Forelimb muscle (tissue), 1 donor: ENCODE measurements around the gene STX16. TPM values are rescaled to one million over a fixed set of nuclear protein-coding genes. Genes with fewer than 3 reads are reported as not detected.

Source experiments
- DNase-seq: peaks from one replicate; pipeline ENCODE4 v3.0.0-alpha.2; 2013; ENCODE audit warnings: low read depth
- polyA plus RNA-seq: library from polyadenylated mRNA; unstranded; fragments of 120-200 nt; gene quantifications from one replicate; pipeline ENCODE4 v1.2.1, GENCODE V29; 2013; ENCODE audit not compliant: insufficient read length

STX16 gene
- polyA plus RNA-seq, 1 donor = 67.1 TPM

DNA sequence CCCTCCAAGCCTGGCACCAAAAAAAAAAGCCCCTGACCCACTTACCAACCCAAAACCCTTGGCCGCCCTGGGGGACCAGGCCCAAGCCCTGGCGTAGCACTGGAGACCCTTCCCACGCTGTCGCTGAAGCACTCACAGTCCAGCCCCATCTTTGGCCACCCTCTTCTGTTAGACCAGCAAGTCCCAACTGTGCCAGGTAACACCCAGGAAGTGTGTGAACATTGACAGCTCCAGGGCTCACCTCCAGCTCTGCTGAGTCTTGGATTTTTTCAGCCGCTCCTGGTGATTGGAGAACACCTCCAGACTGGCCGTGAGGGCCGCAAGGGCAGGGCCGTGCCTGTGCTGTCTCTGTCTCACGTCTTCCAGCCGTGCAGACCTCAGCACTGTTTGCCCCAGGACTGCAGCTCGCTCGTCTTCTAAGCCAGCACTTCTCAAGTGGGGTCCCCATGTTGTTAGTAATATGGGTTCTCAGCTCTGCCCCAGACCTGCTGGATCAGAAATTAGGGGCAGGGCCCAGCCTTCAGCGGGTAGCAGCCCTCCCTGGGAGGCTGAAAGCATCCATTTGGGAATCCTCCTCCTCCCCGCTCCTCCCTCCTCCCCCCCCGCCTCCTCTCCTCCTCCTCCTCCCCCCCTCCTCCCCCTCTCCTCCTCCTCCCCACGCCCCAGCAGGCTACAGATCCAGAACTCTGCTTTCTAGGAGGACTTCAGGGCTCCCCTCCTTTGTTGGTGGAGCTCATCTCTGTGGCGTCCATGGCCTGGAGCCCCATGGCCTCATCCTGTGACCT is 59.6 kb downstream of the STX16 start:
- DNase-seq = no peak

- no peak for DNase-seq
Observed at GRCh38 chr20:58711266-58712051, 60.4 kb downstream of the STX16 start.

- no peak for DNase-seq
Observed at GRCh38 chr20:58712151-58712791, 61.2 kb downstream of the STX16 start.

GRCh38 chr20:58712806-58713731 is 62.0 kb downstream of the STX16 start:
- DNase-seq = no peak

- no peak for DNase-seq
Observed at GRCh38 chr20:58713801-58714339, 62.8 kb downstream of the STX16 start.

GRCh38 chr20:58714340-58714922 is 63.3 kb downstream of the STX16 start:
- no peak for DNase-seq

GRCh38 chr20:58714923-58715351 is 63.9 kb downstream of the STX16 start:
- DNase-seq = no peak

DNA sequence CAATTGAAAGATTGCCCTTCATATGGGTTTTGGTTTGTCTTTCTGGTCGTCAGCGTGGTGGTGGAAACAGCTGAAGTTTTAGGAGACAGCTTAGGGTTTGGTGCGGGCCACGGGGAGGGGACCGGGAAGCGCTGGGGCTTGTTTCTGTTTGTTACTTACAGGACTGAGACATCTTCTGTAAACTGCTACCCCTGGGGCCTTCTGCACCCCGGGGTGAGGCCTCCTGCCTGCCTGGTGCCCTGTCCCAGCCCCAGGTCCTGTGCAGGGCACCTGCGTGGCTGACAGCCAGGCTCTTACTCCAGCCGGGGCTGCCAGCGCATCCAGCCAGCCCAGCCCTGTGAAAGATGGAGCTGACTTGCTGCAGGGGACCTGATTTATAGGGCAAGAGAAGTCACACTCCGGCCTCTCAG is 64.3 kb downstream of the STX16 start:
- DNase-seq = no peak

- no peak for DNase-seq
Observed at GRCh38 chr20:58715801-58716475, 64.9 kb downstream of the STX16 start.

- no peak for DNase-seq
Observed at GRCh38 chr20:58716476-58717277, 65.6 kb downstream of the STX16 start.

GRCh38 chr20:58717278-58718091 is 66.4 kb downstream of the STX16 start:
- no peak for DNase-seq

DNA sequence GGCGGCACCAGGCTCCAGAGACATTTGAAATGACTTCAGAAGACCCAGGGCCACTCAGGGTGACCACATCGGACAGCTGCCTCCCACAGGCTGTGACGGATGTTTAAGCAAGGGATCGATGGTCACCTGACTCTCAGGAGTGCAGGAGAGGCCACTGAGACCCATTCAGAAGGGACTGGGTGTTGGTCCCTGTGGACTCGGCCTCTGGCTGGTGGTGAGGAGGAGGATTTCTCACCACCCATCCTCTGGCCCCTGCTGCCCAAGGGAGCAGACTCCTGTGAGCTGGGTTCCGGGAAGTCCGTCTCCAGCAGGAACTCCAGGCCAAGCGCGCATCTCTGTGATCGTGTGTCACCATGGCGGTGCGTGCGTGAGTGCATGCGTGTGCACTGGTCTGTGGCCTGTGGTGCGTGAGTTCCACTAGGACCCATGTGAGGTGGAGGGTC is 67.1 kb downstream of the STX16 start:
- DNase-seq = no peak

DNA sequence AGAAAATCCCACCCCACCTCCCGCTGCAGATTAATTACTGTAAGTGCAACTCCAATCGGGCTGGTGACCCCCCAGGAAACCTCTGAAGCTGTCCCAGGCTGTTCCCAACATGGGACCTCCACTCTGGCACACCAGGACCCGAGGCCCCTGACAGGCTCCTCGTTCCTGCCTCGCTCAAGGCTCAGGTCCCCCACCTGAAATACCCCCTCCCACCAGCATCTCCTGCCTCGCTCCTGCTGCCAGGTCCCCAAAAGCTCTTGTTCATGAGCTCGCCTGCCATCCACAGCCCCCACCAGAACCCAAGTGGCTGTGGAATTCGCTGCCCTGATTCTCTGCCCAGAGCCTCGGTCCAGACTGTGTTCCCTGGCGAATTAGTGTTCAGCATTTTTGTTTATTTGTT is 67.6 kb downstream of the STX16 start:
- DNase-seq = no peak

GRCh38 chr20:58719258-58719657 is 68.2 kb downstream of the STX16 start:
- no peak for DNase-seq

DNA sequence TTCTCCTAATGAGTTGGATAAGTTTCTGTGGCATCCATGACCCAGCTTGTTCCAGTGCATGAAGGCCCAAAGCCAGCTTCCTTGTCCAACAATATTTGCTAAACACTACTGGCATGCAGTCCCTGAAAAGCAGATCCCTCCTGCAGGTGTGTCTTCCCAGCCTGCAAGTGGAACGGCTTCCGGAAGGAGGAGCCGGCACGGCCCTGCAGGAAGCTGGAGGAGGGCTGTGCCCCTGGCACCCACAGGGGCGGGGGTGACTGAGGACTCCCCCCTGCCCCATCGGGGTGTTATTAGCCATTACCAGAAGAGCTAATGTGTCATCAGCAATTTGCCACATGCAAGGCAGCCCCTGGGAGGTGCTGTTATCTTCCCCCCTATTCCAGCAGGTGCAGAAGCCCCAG is 68.9 kb downstream of the STX16 start:
- DNase-seq = no peak

DNA sequence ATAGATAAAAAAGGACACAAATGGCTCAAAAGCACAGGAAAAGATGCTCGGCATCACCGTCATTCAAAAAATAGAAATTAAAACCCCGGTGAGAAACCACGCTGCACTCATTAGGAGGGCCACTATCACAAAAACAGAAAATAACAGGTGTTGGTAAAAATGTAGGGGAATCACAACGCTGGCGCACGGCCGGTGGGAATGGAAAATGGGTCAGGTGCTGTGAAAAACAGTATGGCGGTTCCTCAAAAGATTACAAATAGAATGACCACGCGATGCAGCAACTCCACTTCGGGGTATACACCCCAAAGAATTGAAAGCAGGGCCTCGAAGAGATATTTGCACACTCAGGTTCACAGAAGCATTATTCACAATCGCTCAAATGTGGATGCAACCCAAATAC is 69.8 kb downstream of the STX16 start:
- no peak for DNase-seq

- no peak for DNase-seq
Observed at GRCh38 chr20:58721951-58722778, 71.1 kb downstream of the STX16 start.
